Nephron progenitor cell (in vitro differentiated cells): ENCODE results near the gene ARRB1.

Experiments used
- DNase-seq: peaks from one replicate; pipeline ENCODE4 v3.0.0; 2021
- H3K27ac Mint-ChIP-seq: 2 replicates; pipeline ENCODE4 v1.8.0; 2021; ENCODE audit warnings: mild to moderate bottlenecking, moderate library complexity, mixed read lengths
- H3K27me3 Mint-ChIP-seq: 2 replicates; pipeline ENCODE4 v1.8.0; 2021; ENCODE audit warnings: mild to moderate bottlenecking, low read depth, mixed read lengths; ENCODE audit not compliant: poor library complexity
- H3K36me3 Mint-ChIP-seq: 2 replicates; pipeline ENCODE4 v1.8.0; 2021; ENCODE audit warnings: low read depth, mixed read lengths
- H3K4me1 Mint-ChIP-seq: 2 replicates; pipeline ENCODE4 v1.8.0; 2021; ENCODE audit warnings: mixed read lengths
- H3K4me3 Mint-ChIP-seq: 2 replicates; pipeline ENCODE4 v1.8.0; 2021; ENCODE audit warnings: mild to moderate bottlenecking, moderate library complexity, mixed read lengths
- H3K9me3 Mint-ChIP-seq: 2 replicates; pipeline ENCODE4 v1.8.0; 2021; ENCODE audit warnings: mild to moderate bottlenecking, moderate library complexity, mixed read lengths
- TF ChIP-seq, protein P1 (sequence below): fragments of 200-600 bp; sonication (generic); IDR thresholded peaks from 2 replicates; pipeline ENCODE4 v1.5.0; 2021; ENCODE audit warnings: antibody characterized with exemption

ARRB1 gene

DNA sequence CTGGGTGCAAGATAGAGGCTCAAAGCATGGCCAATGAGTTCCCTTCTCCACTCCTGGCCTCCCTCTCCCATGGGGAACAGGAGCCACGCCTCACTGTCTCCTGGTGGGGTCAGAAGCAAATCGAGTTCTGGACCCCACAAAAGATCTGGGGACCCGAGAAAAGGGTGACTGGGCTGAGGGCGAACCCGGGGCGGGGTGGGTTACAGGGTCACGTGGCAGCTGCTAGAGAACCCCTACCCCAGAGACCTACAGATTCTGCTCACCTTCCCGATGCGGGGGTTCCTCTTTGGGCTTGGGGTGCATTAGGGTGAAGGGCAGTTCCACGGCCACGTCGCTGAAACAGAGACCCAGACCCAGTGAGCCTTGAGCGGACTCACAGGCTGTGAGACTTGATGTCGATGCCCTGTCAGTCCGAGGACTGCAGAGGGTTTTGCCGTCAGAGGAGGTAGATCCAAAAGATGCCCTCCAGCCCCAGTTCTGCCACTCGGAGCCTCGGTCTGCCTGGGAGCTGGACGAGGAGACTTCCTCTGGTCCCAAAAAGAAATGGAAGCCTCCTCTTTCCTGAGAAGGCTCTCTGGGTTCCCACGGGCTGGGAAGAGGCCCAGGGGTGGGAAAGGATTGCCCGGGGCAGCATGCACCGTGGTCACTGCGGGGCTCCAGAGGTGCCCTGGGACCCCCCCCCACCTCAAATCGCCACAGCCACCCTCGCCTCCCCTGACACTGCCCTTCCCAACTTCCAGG is 82.7 kb downstream of the ARRB1 start:
- no peaks in the 10 kb centered on the region for H3K9me3 Mint-ChIP-seq
- H3K27me3 Mint-ChIP-seq = peaks cover 8% of the 10 kb centered on the region
- H3K27ac Mint-ChIP-seq = no peak overlapping the region
- H3K36me3 Mint-ChIP-seq = no peaks in the 10 kb centered on the region
- no peaks in the 10 kb centered on the region for H3K4me1 Mint-ChIP-seq
- DNase-seq = no peak
- H3K4me3 Mint-ChIP-seq = no peak overlapping the region
- TF ChIP-seq, protein P1, sequence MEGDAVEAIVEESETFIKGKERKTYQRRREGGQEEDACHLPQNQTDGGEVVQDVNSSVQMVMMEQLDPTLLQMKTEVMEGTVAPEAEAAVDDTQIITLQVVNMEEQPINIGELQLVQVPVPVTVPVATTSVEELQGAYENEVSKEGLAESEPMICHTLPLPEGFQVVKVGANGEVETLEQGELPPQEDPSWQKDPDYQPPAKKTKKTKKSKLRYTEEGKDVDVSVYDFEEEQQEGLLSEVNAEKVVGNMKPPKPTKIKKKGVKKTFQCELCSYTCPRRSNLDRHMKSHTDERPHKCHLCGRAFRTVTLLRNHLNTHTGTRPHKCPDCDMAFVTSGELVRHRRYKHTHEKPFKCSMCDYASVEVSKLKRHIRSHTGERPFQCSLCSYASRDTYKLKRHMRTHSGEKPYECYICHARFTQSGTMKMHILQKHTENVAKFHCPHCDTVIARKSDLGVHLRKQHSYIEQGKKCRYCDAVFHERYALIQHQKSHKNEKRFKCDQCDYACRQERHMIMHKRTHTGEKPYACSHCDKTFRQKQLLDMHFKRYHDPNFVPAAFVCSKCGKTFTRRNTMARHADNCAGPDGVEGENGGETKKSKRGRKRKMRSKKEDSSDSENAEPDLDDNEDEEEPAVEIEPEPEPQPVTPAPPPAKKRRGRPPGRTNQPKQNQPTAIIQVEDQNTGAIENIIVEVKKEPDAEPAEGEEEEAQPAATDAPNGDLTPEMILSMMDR = no peak

DNA sequence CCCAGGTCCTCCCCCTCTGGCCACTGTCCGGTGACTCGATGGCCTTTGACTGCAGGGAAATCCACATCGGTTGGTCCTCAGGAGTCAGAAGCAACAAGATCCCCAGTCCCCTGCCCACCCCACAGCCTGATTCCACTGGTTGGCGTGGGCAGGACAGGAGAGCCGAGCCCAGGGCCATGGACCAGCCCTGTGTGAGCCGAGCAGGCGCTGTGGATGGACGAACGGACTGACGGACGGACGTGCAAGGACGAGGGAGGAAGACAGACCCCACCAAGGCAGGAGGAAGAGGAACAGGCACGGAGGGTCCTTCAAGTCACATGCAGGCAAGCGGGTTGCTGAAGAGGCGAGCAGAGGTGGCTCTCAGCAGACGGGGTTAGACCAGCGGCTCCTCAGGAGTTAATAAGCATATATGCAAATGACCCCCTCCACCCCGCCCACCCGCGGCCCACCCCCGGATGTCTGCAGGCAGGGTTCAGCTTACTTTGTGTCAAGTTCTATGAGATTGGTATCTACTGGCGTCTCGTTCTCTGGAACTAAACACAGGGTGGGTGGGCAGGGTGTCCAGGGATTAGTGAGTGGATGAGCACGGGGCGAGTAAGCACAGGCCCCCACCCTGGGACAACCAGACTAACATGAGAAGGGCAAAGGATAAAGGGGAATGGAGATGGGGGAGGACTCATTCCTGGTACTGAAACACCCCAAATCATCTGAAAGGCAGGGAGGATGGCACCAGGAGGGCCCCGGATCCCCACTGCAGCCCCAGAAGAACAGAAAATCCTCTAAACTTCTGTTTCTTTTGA is 84.1 kb downstream of the ARRB1 start:
- TF ChIP-seq, protein P1 = no peak
- no peaks in the 10 kb centered on the region for H3K4me1 Mint-ChIP-seq
- DNase-seq = no peak
- H3K27me3 Mint-ChIP-seq = peaks cover 9% of the 10 kb centered on the region
- no peak overlapping the region for H3K4me3 Mint-ChIP-seq
- H3K36me3 Mint-ChIP-seq = no peaks in the 10 kb centered on the region
- H3K9me3 Mint-ChIP-seq = no peaks in the 10 kb centered on the region
- H3K27ac Mint-ChIP-seq = peak overlapping the region; percentile 84

DNA sequence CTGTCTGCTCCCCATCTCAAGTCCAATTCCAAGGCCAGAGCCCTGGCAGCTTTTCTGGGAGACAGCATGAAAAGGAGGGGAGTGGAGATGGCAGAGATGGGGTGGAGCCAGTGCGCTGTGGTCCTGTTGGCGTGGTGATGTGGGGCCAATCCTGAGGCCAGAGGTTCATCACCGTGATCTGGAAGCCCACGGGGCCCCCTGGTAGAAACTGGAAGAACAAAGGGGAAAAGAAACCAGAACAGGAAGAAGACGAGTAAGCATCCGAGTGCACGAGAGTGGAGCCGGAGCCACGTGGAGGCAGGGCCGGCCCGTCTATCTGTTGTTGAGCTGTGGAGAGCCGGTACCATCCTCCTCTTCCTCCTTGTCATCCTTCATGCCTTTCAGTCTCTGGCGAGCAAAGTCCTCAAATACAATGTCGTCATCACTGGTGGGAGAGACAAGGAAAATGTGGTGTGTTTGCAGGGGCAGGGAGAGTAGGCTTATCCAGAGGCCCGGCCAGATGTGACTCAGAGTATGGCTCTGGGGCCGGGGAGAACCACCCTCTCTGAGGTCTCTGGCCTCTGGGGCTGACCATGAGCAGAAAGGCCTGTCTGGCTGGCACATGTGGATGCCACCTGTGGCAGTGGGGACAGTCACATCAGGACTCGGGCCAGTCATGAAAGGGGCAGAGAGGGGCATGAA is 85.5 kb downstream of the ARRB1 start:
- no peaks in the 10 kb centered on the region for H3K9me3 Mint-ChIP-seq
- no peak overlapping the region for H3K27ac Mint-ChIP-seq
- no peaks in the 10 kb centered on the region for H3K4me1 Mint-ChIP-seq
- peaks cover 14% of the 10 kb centered on the region for H3K27me3 Mint-ChIP-seq
- no peaks in the 10 kb centered on the region for H3K36me3 Mint-ChIP-seq
- H3K4me3 Mint-ChIP-seq = no peak overlapping the region
- TF ChIP-seq, protein P1 = no peak
- DNase-seq = no peak

DNA sequence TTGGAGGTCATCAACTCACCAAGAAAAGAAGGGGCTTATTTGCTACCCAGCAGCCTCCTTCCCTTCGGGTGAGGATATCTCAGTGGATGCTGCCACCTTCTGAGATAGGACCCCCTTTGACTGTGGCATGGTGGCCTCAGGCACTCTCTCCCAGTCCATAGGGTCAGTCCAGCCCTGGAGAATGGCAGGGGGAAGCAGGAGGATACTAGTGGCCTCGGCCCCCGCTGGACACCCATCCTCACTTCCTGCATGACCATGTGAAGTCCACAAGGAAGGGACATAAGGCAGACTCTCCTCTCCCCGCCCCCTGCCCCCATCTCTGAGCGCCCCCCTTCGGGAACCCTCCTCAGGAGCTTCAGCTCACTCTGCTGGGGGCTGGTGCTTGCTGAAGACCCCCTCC is 86.5 kb downstream of the ARRB1 start:
- H3K27me3 Mint-ChIP-seq = peaks cover 17% of the 10 kb centered on the region

DNA sequence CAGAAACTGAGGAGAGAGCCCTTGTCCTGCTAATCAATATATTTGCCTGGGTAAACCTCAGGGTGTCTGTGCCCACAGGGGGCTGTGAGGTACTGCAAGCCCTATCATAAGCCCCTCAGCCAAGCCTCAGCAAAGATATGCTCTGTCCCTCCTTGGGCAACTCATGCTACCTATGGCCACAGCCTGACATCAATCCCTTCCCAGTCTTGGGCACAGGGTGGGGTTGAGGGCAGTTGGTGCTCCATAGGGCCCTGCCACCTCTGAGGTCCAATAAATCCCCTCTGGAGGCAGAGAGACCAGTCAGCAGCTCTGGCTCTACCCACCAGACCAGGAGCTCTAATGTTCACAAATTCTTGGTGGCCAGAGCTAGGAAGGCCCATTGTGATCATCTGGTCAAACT is 87.1 kb downstream of the ARRB1 start:
- TF ChIP-seq, protein P1 = no peak
- no peak for DNase-seq
- Mint-ChIP-seq H3K27ac (no peak overlapping the region), H3K4me3 (no peak overlapping the region), H3K36me3 (no peaks in the 10 kb centered on the region), H3K27me3 (peaks cover 20% of the 10 kb centered on the region), H3K4me1 (no peaks in the 10 kb centered on the region), H3K9me3 (no peaks in the 10 kb centered on the region)

More for the DNA sequence above, 86.5 kb downstream of the ARRB1 start:
- Mint-ChIP-seq H3K9me3 (no peaks in the 10 kb centered on the region), H3K4me1 (no peaks in the 10 kb centered on the region), H3K4me3 (no peak overlapping the region), H3K27ac (no peak overlapping the region), H3K36me3 (no peaks in the 10 kb centered on the region)
- no peak for DNase-seq
- TF ChIP-seq, protein P1 = no peak
